Inferior parietal cortex (tissue), 1 donor: ENCODE results near the gene PTX3.

Experiments used
- DNase-seq: peaks from one replicate; pipeline ENCODE4 v3.0.0-alpha.2; 2016; ENCODE audit errors: extremely low spot score

Gene PTX3

GRCh38 chr3:157436583-157437291 is at the start of gene PTX3:
TSS of gene PTX3 (plus strand) at chr3:157436850. CDS start at chr3:157436934, 84 bp downstream.
- peak; percentile 30 for DNase-seq

GRCh38 chr3:157387708-157388435 is 48.8 kb upstream of the PTX3 start:
- DNase-seq: no peak

- no peak for DNase-seq
Measured at GRCh38 chr3:157388976-157389375, 47.7 kb upstream of the PTX3 start.

- no peak for DNase-seq
Measured at GRCh38 chr3:157390713-157391515, 45.7 kb upstream of the PTX3 start.

GRCh38 chr3:157392104-157392503 is 44.5 kb upstream of the PTX3 start:
- no peak for DNase-seq

- DNase-seq: no peak
Measured at GRCh38 chr3:157393113-157393512, 43.5 kb upstream of the PTX3 start.

- DNase-seq: no peak
Measured at GRCh38 chr3:157394411-157394810, 42.2 kb upstream of the PTX3 start.

GRCh38 chr3:157398598-157398997 is 38.1 kb upstream of the PTX3 start:
- DNase-seq: no peak

GRCh38 chr3:157404381-157404780 is 32.3 kb upstream of the PTX3 start:
- no peak for DNase-seq

- no peak for DNase-seq
Measured at GRCh38 chr3:157405457-157405856, 31.2 kb upstream of the PTX3 start.

- no peak for DNase-seq
Measured at GRCh38 chr3:157406394-157406793, 30.3 kb upstream of the PTX3 start.

- no peak for DNase-seq
Measured at GRCh38 chr3:157407769-157408168, 28.9 kb upstream of the PTX3 start.

- DNase-seq: no peak
Measured at GRCh38 chr3:157408499-157409149, 28.0 kb upstream of the PTX3 start.

GRCh38 chr3:157409516-157409915 is 27.1 kb upstream of the PTX3 start:
- DNase-seq: no peak

GRCh38 chr3:157410945-157411344 is 25.7 kb upstream of the PTX3 start:
- DNase-seq: no peak

- DNase-seq: no peak
Measured at GRCh38 chr3:157412323-157412855, 24.3 kb upstream of the PTX3 start.

GRCh38 chr3:157414861-157415260 is 21.8 kb upstream of the PTX3 start:
- no peak for DNase-seq

GRCh38 chr3:157416347-157417087 is 20.1 kb upstream of the PTX3 start:
- DNase-seq: no peak

- DNase-seq: no peak
Measured at GRCh38 chr3:157417247-157417646, 19.4 kb upstream of the PTX3 start.

GRCh38 chr3:157418104-157418503 is 18.5 kb upstream of the PTX3 start:
- no peak for DNase-seq

- no peak for DNase-seq
Measured at GRCh38 chr3:157420606-157421130, 16.0 kb upstream of the PTX3 start.
